Peyer's patch (tissue), 4 donors: ENCODE measurements around the gene NTN4.

Experiments
- CTCF ChIP-seq, 6 experiments: fragments of 450-650 bp in 4 of 6; fragments of 200-600 bp in 2 of 6; sonication (generic) in 1 of 6; IDR thresholded peaks; one replicate each; pipeline ENCODE4 v1.5.1; 2017 to 2019; ENCODE audit warnings: antibody characterized with exemption in 6 of 6, mild to moderate bottlenecking in 3 of 6, moderate library complexity in 1 of 6
- POLR2A ChIP-seq, 2 donors: fragments of 450-650 bp; IDR thresholded peaks; one replicate each; pipeline ENCODE4 v1.5.1; 2017; ENCODE audit warnings: antibody characterized with exemption in 2 of 2, mild to moderate bottlenecking in 2 of 2, moderate library complexity in 2 of 2

- no peak for TF ChIP-seq POLR2A (IDR thresholded peaks at IDR 0.05)
- no peak for TF ChIP-seq CTCF (IDR thresholded peaks at IDR 0.05)
These were observed 28.3 kb downstream of the NTN4 start for GRCh38 chr12:95762123-95762785.
